GM12874 (cell line): ENCODE data around the gene L3MBTL4.

ENCODE experiments used
- CTCF ChIP-seq: IDR thresholded peaks from 2 replicates; pipeline ENCODE4 v1.5.1; 2011; ENCODE audit warnings: low read depth, mild to moderate bottlenecking, control low read depth, low read length, moderate library complexity; ENCODE audit not compliant: insufficient read depth

The L3MBTL4 gene

GRCh38 chr18:6414723-6415417, at the start of gene L3MBTL4:
Gene L3MBTL4 (minus strand): TSS chr18:6414911. CDS start chr18:6311625, 103,286 bp downstream.
- TF ChIP-seq CTCF: no peak

GRCh38 chr18:6452194-6452593, 37.5 kb upstream of the L3MBTL4 start:
- no peak for TF ChIP-seq CTCF

GRCh38 chr18:6449213-6449612, 34.5 kb upstream of the L3MBTL4 start:
- TF ChIP-seq CTCF: no peak

- TF ChIP-seq CTCF: no peak
Measured at GRCh38 chr18:6444466-6445228, 29.9 kb upstream of the L3MBTL4 start.

GRCh38 chr18:6441200-6441599, 26.5 kb upstream of the L3MBTL4 start:
- no peak for TF ChIP-seq CTCF

- TF ChIP-seq CTCF: no peak
Measured at GRCh38 chr18:6437937-6438818, 23.5 kb upstream of the L3MBTL4 start.

GRCh38 chr18:6435731-6436130, 21.0 kb upstream of the L3MBTL4 start:
- no peak for TF ChIP-seq CTCF
